B cell (primary cell): ENCODE data around the gene EXOC3. TPM values are rescaled to one million over a fixed set of nuclear protein-coding genes. Genes with fewer than 3 reads are reported as not detected.

Experiments
- ATAC-seq: fragments of 200-7000 bp; cut with Tn5 transposase; one replicate; pipeline ENCODE4 v1.10.0; 2021; ENCODE audit warnings: low read depth, mild to moderate bottlenecking, moderate number of reproducible peaks, moderate library complexity
- CTCF ChIA-PET: fragments of 350-600 bp; sonication (Branson Sonifier 250); formaldehyde crosslinking; loops from one replicate; lab custom pipeline; 2021; ENCODE audit warnings: antibody characterized with exemption, inconsistent platforms; lab: Charles Lee
- POLR2A ChIA-PET: fragments of 350-600 bp; sonication (Branson Sonifier 250); formaldehyde crosslinking; loops from one replicate; lab custom pipeline; 2021; ENCODE audit warnings: antibody characterized with exemption; lab: Charles Lee
- DNase-seq: peaks from one replicate; pipeline ENCODE4 v3.0.0; 2013
- H2AFZ ChIP-seq: 2 replicates; pipeline ENCODE4 v1.6.1; 2012; ENCODE audit warnings: mild to moderate bottlenecking, low read depth, low read length; ENCODE audit not compliant: insufficient read depth, poor library complexity, severe bottlenecking
- H3K27ac ChIP-seq, 2 donors: 1 replicate in 1 of 2; 2 replicates in 1 of 2; pipeline ENCODE4 v1.5.1; 2012 to 2013; ENCODE audit warnings: low read length in 2 of 2, mild to moderate bottlenecking in 2 of 2, moderate library complexity in 1 of 2
- H3K27me3 ChIP-seq, 4 experiments: fragments of 200-600 bp in 1 of 4; sonication (generic) in 1 of 4; replicated peaks in 1 of 4; 1 replicate in 2 of 4; 2 replicates in 2 of 4; pipeline versions ENCODE4 v1.6.1 to v1.7.0; 2013 to 2016; ENCODE audit warnings: low read length in 3 of 4, mild to moderate bottlenecking in 2 of 4, mixed read lengths in 1 of 4, moderate library complexity in 1 of 4; ENCODE audit not compliant: insufficient read depth in 4 of 4, control insufficient read depth in 3 of 4; ENCODE audit errors: control extremely low read depth in 1 of 4
- H3K36me3 ChIP-seq, 2 experiments: replicated peaks in 1 of 2; 1 replicate in 1 of 2; 2 replicates in 1 of 2; pipeline versions ENCODE4 v1.6.1 to v1.7.1; 2013; ENCODE audit warnings: low read length in 1 of 2; ENCODE audit not compliant: insufficient read depth in 2 of 2, control insufficient read depth in 1 of 2; ENCODE audit errors: control extremely low read depth in 1 of 2, extremely low read depth in 1 of 2
- H3K4me1 ChIP-seq, 2 donors: fragments of 200-600 bp in 1 of 2; sonication (generic) in 1 of 2; 1 replicate in 1 of 2; 2 replicates in 1 of 2; pipeline versions ENCODE4 v1.5.1 to v1.6.1; 2013 to 2017; ENCODE audit warnings: low read length in 2 of 2; ENCODE audit not compliant: control insufficient read depth in 2 of 2, insufficient read depth in 2 of 2
- H3K4me2 ChIP-seq: replicated peaks from 2 replicates; pipeline ENCODE3; 2012; ENCODE audit warnings: mild to moderate bottlenecking, low read depth, low read length; ENCODE audit not compliant: poor library complexity, severe bottlenecking
- H3K4me3 ChIP-seq, 5 experiments: fragments of 200-600 bp in 1 of 5; sonication (generic) in 1 of 5; 1 replicate in 3 of 5; 2 replicates in 2 of 5; pipeline versions ENCODE4 v1.5.1 to v1.7.0; 2011 to 2016; ENCODE audit warnings: low read length in 4 of 5, mild to moderate bottlenecking in 4 of 5, low read depth in 2 of 5, control low read depth in 1 of 5, moderate library complexity in 1 of 5; ENCODE audit not compliant: insufficient read depth in 1 of 5; ENCODE audit errors: control extremely low read depth in 1 of 5, extremely low read depth in 1 of 5
- H3K79me2 ChIP-seq: fragments of 200-600 bp; sonication (generic); one replicate; pipeline ENCODE4 v1.6.0; 2016; ENCODE audit warnings: low read length; ENCODE audit not compliant: control insufficient read depth, insufficient read depth
- H3K9ac ChIP-seq: fragments of 200-600 bp; sonication (generic); 2 replicates; pipeline ENCODE4 v1.6.1; 2017; ENCODE audit warnings: mild to moderate bottlenecking, low read length, moderate library complexity
- H3K9me3 ChIP-seq, 3 donors: one replicate each; pipeline versions ENCODE4 v1.6.1 to v1.7.1; 2013; ENCODE audit warnings: low read length in 2 of 3; ENCODE audit not compliant: control insufficient read depth in 2 of 3, insufficient read depth in 1 of 3; ENCODE audit errors: control extremely low read depth in 1 of 3
- H4K20me1 ChIP-seq: 2 replicates; pipeline ENCODE4 v1.6.0; 2012; ENCODE audit warnings: mild to moderate bottlenecking, low read length; ENCODE audit not compliant: insufficient read depth, control insufficient read depth, poor library complexity, severe bottlenecking
- H3K27ac Mint-ChIP-seq: one replicate; pipeline ENCODE4 v1.8.0; 2021; ENCODE audit warnings: mixed read lengths
- H3K27me3 Mint-ChIP-seq: one replicate; pipeline ENCODE4 v1.8.0; 2021; ENCODE audit warnings: mixed read lengths
- H3K4me1 Mint-ChIP-seq: one replicate; pipeline ENCODE4 v1.8.0; 2021; ENCODE audit warnings: mixed read lengths
- H3K4me3 Mint-ChIP-seq: one replicate; pipeline ENCODE4 v1.8.0; 2021; ENCODE audit warnings: mixed read lengths
- H3K9me3 Mint-ChIP-seq: one replicate; pipeline ENCODE4 v1.8.0; 2022; ENCODE audit warnings: mixed read lengths; ENCODE audit not compliant: insufficient read depth
- CTCF ChIP-seq: fragments of 200-600 bp; IDR thresholded peaks from one replicate; pipeline ENCODE4 v1.8.0; 2022; ENCODE audit warnings: antibody characterized with exemption, mild to moderate bottlenecking
- EZH2 ChIP-seq: IDR thresholded peaks from 2 replicates; pipeline ENCODE4 v1.6.1; 2012; ENCODE audit warnings: borderline replicate concordance, low read depth, mild to moderate bottlenecking, moderate library complexity, low read length; ENCODE audit not compliant: insufficient read depth, poor library complexity, severe bottlenecking
- WGBS: methylation state at CpG from one replicate; pipeline ENCODE4 v1.1.5; 2013; ENCODE audit warnings: missing lambda C conversion rate; ENCODE audit not compliant: insufficient coverage; 5-methylcytosine and 5-hydroxymethylcytosine counted together
- intact Hi-C: fragments of 100-400 bp; cut with micrococcal nuclease; formaldehyde crosslinking; loops from one replicate; pipeline ENCODE4 v1.10.0; 2022
- polyA plus RNA-seq: library from polyadenylated mRNA; depleted of rRNA; stranded (reverse); fragments of >200 nt; gene quantifications from 2 replicates; pipeline ENCODE4 v1.2.3, GENCODE V29; 2012
- total RNA-seq, 2 donors: library from RNA; stranded (reverse); fragments of 120-200 nt in 1 of 2; gene quantifications; 1 replicate in 1 of 2; 2 replicates in 1 of 2; pipeline versions ENCODE4 v1.2.3 to v1.2.4, GENCODE V29; 2013 to 2022

EXOC3 gene
- total and polyA plus RNA-seq, 2 donors (not counting 1 experiment from before 2014, with no cell fraction given), result 44.0 to 97.1 TPM

- H3K79me2 ChIP-seq, result peaks cover 55% of the 10 kb centered on the region
- TF ChIP-seq EZH2 (no peak), CTCF (no peak)
- peaks cover 9% of the 10 kb centered on the region for H3K9me3 Mint-ChIP-seq
- ChIA-PET CTCF (interaction anchor here (1.1 to 3.7 kb wide), 10 partner anchors 11 to 454 kb away, joined by 3 to 28 read pairs (median 5); no protein-coding TSS in a partner anchor), POLR2A (no interaction called here)
- no peak overlapping the region for H2AFZ ChIP-seq
- no peak overlapping the region for H3K27ac Mint-ChIP-seq
- no peak overlapping the region for H3K9ac ChIP-seq
- peaks cover 38% of the 10 kb centered on the region for H4K20me1 ChIP-seq
- intact Hi-C loops, result loop anchor here (2.0 to 10.0 kb wide), 2 partner anchors 25 to 167 kb away; partner anchors contain the start of gene CEP72
- no peak overlapping the region for H3K4me2 ChIP-seq
- WGBS, result 99% methylated on average over 20 of the region's 21 CpGs
- H3K4me1 Mint-ChIP-seq, result peaks cover 27% of the 10 kb centered on the region
- no peak overlapping the region for H3K4me3 ChIP-seq
- ATAC-seq, result no peak
- H3K27ac ChIP-seq, result no peak overlapping the region
- no peak for DNase-seq
- H3K9me3 ChIP-seq, result peaks cover 2 to 11% (median 9%) of the 10 kb centered on the region in 3 donors
- H3K4me3 Mint-ChIP-seq, result no peak overlapping the region
- H3K27me3 ChIP-seq, result no peaks in the 10 kb centered on the region
- H3K4me1 ChIP-seq, result peaks cover 6 to 12% of the 10 kb centered on the region in 2 donors
- no peaks in the 10 kb centered on the region for H3K27me3 Mint-ChIP-seq
- peaks cover 24 to 53% of the 10 kb centered on the region in 2 experiments for H3K36me3 ChIP-seq
Observed at GRCh38 chr5:447501-447900, 4.5 kb downstream of the EXOC3 start.

- ATAC-seq, result no peak
Observed at GRCh38 chr5:448061-448765, 5.2 kb downstream of the EXOC3 start.

More at GRCh38 chr5:448061-448765, 5.2 kb downstream of the EXOC3 start:
- H3K27ac Mint-ChIP-seq, result no peak overlapping the region
- peaks cover 25% of the 10 kb centered on the region for H3K4me1 Mint-ChIP-seq
- TF ChIP-seq EZH2 (no peak), CTCF (no peak)
- no peak overlapping the region for H2AFZ ChIP-seq
- no peak for DNase-seq
- H3K4me3 Mint-ChIP-seq, result no peak overlapping the region
- H4K20me1 ChIP-seq, result peaks cover 40% of the 10 kb centered on the region
- H3K4me1 ChIP-seq, result peaks cover 6 to 10% of the 10 kb centered on the region in 2 donors
- H3K9me3 Mint-ChIP-seq, result peaks cover 9% of the 10 kb centered on the region
- ChIA-PET CTCF (interaction anchor here (1.1 to 3.5 kb wide), 3 partner anchors 16 to 453 kb away, joined by 3 to 28 read pairs (median 5); no protein-coding TSS in a partner anchor), POLR2A (no interaction called here)
- no peaks in the 10 kb centered on the region for H3K27me3 ChIP-seq
- H3K36me3 ChIP-seq, result peaks cover 28 to 60% of the 10 kb centered on the region in 2 experiments
- no peak overlapping the region for H3K27ac ChIP-seq
- no peak overlapping the region for H3K9ac ChIP-seq
- H3K4me2 ChIP-seq, result no peak overlapping the region
- peaks cover 55% of the 10 kb centered on the region for H3K79me2 ChIP-seq
- peaks cover 8 to 14% (median 9%) of the 10 kb centered on the region in 3 donors for H3K9me3 ChIP-seq
- no peak overlapping the region for H3K4me3 ChIP-seq
- intact Hi-C loops, result loop anchor here (10.0 kb wide), 1 partner anchor 167 kb away; the partner anchor contains the start of gene CEP72
- WGBS, result 89% methylated on average over 21 of the region's 21 CpGs
- no peaks in the 10 kb centered on the region for H3K27me3 Mint-ChIP-seq
